Esophagus (tissue), 2 donors: ENCODE measurements around the gene SERPINB8. TPM values are rescaled to one million over a fixed set of nuclear protein-coding genes. Genes with fewer than 3 reads are reported as not detected.

Source experiments
- H3K27ac ChIP-seq, 2 donors: one replicate each; pipeline ENCODE4 v1.5.1; 2013; ENCODE audit warnings: low read depth in 2 of 2, mild to moderate bottlenecking in 2 of 2, inconsistent platforms in 1 of 2, low read length in 1 of 2, moderate library complexity in 1 of 2
- H3K27me3 ChIP-seq, 2 donors: one replicate each; pipeline ENCODE4 v1.6.1; 2013; ENCODE audit warnings: low read length in 2 of 2, control low read depth in 1 of 2, mild to moderate bottlenecking in 1 of 2; ENCODE audit not compliant: insufficient read depth in 2 of 2, control insufficient read depth in 1 of 2
- H3K36me3 ChIP-seq, 2 donors: one replicate each; pipeline ENCODE4 v1.6.1; 2013; ENCODE audit warnings: low read length in 1 of 2; ENCODE audit not compliant: control insufficient read depth in 2 of 2, insufficient read depth in 2 of 2
- H3K4me1 ChIP-seq, 2 donors: one replicate each; pipeline ENCODE4 v1.6.1; 2013; ENCODE audit warnings: low read length in 1 of 2; ENCODE audit not compliant: control insufficient read depth in 2 of 2, insufficient read depth in 2 of 2
- H3K4me3 ChIP-seq, 2 donors: one replicate each; pipeline ENCODE4 v1.5.1; 2013; ENCODE audit warnings: low read length in 2 of 2, mild to moderate bottlenecking in 2 of 2, low read depth in 1 of 2, moderate library complexity in 1 of 2
- H3K9me3 ChIP-seq, 2 donors: one replicate each; pipeline ENCODE4 v1.6.1; 2013; ENCODE audit warnings: mild to moderate bottlenecking in 2 of 2, low read depth in 1 of 2, low read length in 1 of 2, moderate library complexity in 1 of 2; ENCODE audit not compliant: control insufficient read depth in 2 of 2, insufficient read depth in 1 of 2
- WGBS, 2 donors: extraction: QIAGEN DNeasy Blood & Tissue Kit; methylation state at CpG; one replicate each; pipeline ENCODE4 v1.1.7; 2013; 5-methylcytosine and 5-hydroxymethylcytosine counted together
- polyA plus RNA-seq, 2 donors: library from polyadenylated mRNA; stranded (reverse); fragments of 200-250 nt; gene quantifications; one replicate each; pipeline ENCODE4 v1.2.3, GENCODE V29; 2013
- donor health status: healthy with polysubstance abuse.
- donor health status: Bipolar disorder and iron deficiency.

Gene SERPINB8
- polyA plus RNA-seq, 2 donors = 20.6 to 27.3 TPM

DNA sequence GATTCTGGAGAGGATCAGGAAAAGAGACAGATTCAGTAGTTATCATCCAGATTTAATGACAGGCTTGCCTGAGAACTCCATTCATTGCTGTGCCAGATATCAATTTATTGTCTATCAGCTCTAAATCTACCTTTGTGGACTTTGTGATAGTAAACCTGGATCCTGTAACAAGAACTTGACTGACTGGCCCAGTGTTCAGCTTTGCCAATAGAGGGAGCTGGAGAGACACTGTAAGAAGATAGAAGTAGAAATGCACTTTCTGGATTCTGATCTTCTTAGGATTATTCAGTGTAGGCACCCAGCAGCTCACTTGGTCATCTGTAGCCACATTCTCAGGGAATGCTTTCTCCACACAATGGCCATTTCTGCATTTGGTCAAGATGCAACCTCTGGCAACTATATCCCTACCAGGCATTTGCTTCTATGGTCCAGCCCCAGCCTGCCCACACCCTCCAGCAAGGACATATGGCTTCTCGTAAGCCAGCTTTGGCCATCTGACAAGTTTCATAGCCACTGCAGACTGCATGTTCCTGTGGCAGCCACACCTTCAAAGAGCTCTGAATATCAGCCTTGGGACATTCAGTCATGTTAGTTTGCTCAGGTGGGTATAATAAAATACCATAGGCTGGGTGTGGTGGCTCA, 6.1 kb upstream of the SERPINB8 start:
- Histone ChIP-seq H3K27ac (peak overlapping the region; percentile 29 to 67), H3K36me3 (no peaks in the 10 kb centered on the region), H3K4me3 (no peak overlapping the region), H3K4me1 (peaks cover 0 to 5% of the 10 kb centered on the region in 2 donors), H3K9me3 (no peaks in the 10 kb centered on the region), H3K27me3 (no peaks in the 10 kb centered on the region)
- WGBS, 2 donors = 31 to 49% methylated on average over 1 of the region's 1 CpG

DNA sequence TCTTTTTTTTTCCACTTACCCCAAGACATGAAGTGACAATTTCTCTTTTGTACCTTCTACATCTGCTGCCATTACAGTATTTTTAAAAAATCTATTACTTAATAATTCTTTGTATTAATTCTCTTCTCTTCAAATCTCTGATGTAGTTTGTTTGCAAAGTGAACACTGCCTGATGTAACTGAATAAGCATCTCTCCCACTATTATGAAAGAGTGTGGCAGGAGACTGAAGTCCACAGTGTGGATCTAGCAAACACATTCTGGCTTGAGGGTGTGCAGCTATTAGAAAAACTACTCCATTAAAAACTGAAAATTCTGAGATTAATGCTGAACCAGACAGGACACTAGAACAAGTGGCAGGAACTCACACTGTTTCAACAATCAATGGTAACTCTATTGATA, 5.0 kb upstream of the SERPINB8 start:
- Histone ChIP-seq H3K4me1 (peaks cover 0 to 5% of the 10 kb centered on the region in 2 donors), H3K9me3 (no peaks in the 10 kb centered on the region), H3K36me3 (no peaks in the 10 kb centered on the region), H3K27ac (no peak overlapping the region), H3K27me3 (no peaks in the 10 kb centered on the region), H3K4me3 (no peak overlapping the region)

DNA sequence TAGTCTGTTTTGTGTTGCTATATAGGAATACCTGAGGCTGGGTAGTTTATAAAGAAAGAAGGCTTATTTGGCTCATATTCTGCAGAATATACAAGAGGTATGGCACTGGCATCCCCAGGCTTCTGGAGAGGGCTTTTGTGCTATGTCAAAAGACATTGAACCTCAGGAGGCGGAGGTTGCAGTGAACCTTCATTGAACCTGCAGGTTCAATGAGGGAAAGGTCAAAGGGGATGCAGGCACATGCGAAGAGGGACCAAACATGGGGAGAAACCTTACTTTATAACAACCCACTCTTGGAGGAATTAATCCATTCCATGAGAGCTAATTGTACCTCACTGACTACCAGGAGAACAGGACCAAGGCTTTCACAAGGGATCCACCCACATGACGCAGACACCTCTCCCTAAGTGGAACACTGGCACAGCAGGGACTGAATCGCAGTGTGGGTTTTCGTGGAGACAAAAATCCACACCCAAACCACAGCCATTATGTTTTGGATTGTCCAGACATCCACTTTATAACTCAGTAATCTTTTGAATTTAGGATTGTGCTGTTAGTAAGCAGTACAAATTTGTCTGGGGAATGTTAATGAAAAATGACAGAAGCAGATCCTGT, 4.1 kb upstream of the SERPINB8 start:
- H3K27ac ChIP-seq = peak overlapping the region in 1 of 2 donors; percentile 14
- peaks cover 0 to 5% of the 10 kb centered on the region in 2 donors for H3K4me1 ChIP-seq
- no peaks in the 10 kb centered on the region for H3K9me3 ChIP-seq
- 77 to 95% methylated on average over 5 of the region's 5 CpGs for WGBS, 2 donors
- H3K27me3 ChIP-seq = no peaks in the 10 kb centered on the region
- H3K4me3 ChIP-seq = no peak overlapping the region
- H3K36me3 ChIP-seq = no peaks in the 10 kb centered on the region

DNA sequence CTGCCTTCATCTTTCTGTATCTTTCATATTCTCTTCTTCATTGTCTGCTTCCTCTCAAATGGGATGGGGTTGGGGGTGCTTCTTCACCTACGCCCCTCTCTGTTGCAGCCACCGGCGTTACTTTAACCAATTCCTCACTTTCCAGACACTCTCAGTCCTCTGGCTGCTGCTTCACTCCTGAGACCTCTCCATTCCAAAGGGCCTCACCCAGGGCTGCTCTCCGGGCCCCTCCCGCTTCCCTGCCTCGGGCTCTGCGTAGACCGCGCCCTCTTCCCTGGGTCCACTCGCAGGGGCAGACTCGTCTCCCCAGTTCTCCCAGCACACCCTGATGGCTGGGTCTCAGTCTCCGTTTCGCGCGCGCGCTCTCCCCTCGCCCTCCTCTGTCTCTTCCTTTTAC, 926 bp downstream of the SERPINB8 start:
- Histone ChIP-seq H3K9me3 (no peaks in the 10 kb centered on the region), H3K27ac (peak overlapping the region; percentile 98 to 100), H3K4me3 (peak overlapping the region; percentile 65 to 89), H3K36me3 (no peaks in the 10 kb centered on the region), H3K4me1 (peaks cover 2 to 5% of the 10 kb centered on the region in 2 donors), H3K27me3 (no peaks in the 10 kb centered on the region)
- 16 to 28% methylated on average over 18 of the region's 18 CpGs for WGBS, 2 donors

DNA sequence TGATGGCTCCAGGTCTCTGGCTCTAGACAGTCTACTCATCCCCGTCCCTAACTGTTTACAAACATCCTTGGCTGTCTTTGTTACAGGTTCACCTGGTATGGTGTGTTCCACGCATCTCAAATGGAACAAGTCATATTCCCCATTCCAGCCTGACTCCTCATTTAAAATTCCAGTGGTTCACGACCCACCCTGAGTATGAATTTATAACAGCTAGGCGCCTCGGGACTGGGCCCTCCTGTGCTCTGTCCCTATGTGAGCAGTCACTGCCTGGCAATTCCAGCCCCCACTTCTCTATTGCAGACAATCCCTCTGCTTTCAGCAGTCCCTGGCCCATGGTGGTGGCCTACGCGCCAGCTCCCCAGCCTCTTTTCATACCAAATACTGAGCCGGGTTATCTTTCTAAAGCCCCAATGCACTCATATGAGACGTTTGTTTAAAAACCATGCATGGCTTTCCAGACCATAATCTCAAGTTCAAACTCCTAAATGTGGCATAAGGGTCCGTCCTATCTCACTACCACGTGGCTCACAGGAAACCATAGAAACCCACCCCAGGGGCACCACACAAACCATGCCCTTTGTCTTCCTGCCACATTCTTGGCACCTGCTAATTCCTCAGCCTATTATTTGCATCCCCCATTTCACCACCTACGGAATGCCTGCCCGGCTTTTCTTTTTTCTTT, 1.6 kb downstream of the SERPINB8 start:
- Histone ChIP-seq H3K9me3 (no peaks in the 10 kb centered on the region), H3K4me1 (peaks cover 2 to 5% of the 10 kb centered on the region in 2 donors), H3K27ac (peak overlapping the region; percentile 98 to 100), H3K4me3 (peak overlapping the region; percentile 65 to 89), H3K36me3 (no peaks in the 10 kb centered on the region), H3K27me3 (no peaks in the 10 kb centered on the region)
- 54 to 72% methylated on average over 13 of the region's 13 CpGs for WGBS, 2 donors

DNA sequence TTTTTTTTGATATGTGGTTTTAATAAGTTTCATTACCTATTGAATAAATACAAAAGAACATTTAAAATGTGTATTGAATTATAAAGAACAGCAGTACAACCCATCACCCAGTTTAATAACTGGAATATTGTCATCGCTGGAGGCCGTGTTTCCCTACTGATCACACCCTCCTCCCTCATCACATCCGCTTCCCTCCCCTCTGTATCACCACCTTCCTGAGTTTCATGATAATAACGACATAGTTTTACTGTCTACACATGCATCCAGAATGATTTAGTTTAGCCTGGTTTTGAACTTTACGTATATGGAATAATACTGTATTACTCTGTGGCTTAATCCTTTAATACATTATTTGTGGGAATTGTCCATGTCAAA, 2.1 kb downstream of the SERPINB8 start:
- 77 to 85% methylated on average over 5 of the region's 5 CpGs for WGBS, 2 donors
- Histone ChIP-seq H3K27ac (no peak overlapping the region), H3K27me3 (no peaks in the 10 kb centered on the region), H3K36me3 (no peaks in the 10 kb centered on the region), H3K9me3 (no peaks in the 10 kb centered on the region), H3K4me1 (peaks cover 2 to 5% of the 10 kb centered on the region in 2 donors), H3K4me3 (no peak overlapping the region)

DNA sequence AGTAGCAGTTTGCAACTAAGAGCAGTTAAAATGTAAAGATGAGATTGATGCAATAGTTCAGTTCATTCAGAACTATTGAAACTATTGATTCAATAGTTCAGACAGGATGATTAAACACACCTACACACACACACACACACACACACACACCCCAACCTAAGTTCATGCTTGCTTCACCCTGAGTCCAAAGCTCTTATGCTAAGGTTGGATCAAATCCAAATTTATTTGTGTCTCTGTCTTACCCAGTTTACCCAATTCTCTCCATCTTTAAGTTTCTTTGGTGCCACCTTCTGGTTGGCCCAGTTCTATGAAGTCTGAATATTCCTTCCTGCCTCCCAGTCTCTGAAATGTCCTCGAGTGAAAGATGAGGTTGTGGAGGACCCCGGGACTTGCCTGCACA, 5.1 kb downstream of the SERPINB8 start:
- no peaks in the 10 kb centered on the region for H3K9me3 ChIP-seq
- H3K4me1 ChIP-seq = peaks cover 2 to 5% of the 10 kb centered on the region in 2 donors
- H3K27ac ChIP-seq = no peak overlapping the region
- peaks cover 0 to under 1% of the 10 kb centered on the region in 2 donors for H3K36me3 ChIP-seq
- 32 to 51% methylated on average over 2 of the region's 2 CpGs for WGBS, 2 donors
- no peaks in the 10 kb centered on the region for H3K27me3 ChIP-seq
- H3K4me3 ChIP-seq = no peak overlapping the region

DNA sequence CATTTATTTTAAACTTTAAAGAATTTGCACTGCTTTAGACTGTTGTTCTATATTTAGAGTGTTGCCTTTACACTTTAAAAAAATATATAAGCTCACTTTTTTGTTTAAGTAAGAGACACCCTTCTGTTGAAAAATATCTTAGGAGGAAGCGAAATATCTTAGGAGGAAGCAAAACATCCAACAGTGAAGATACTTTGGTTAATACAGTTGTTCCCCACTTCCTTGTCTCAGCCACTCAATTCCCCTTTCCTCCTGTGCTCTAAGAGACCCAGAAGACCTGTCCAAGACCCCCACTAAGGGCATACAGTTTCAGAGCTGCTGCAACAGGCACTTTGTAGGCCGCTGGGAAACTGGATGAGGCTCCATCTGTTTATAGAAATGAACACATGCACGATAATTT, 5.7 kb downstream of the SERPINB8 start:
- WGBS, 2 donors = 67 to 81% methylated on average over 3 of the region's 3 CpGs
- Histone ChIP-seq H3K27me3 (no peaks in the 10 kb centered on the region), H3K27ac (no peak overlapping the region), H3K4me3 (no peak overlapping the region), H3K9me3 (no peaks in the 10 kb centered on the region), H3K4me1 (peaks cover 2 to 5% of the 10 kb centered on the region in 2 donors), H3K36me3 (peaks cover 0 to 5% of the 10 kb centered on the region in 2 donors)

DNA sequence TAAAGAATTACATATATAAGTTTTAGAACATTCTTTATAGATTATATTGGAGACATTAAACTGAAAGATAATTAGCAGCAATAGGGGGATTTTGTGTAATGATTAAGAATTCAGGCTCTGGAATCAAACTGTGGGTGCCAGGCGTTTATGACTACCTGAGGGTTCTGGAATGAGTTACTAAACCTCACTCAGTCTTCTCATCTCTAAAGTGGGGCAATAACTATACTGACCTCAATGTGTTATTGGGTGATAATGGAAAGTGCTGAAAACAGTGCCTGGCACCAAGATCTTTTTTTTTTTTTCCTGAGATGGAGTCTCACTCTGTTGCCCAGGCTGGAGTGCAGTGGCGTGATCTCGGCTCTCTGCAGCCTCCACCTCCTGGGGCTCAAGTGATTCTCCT, 7.2 kb downstream of the SERPINB8 start:
- Histone ChIP-seq H3K27me3 (no peaks in the 10 kb centered on the region), H3K4me3 (no peak overlapping the region), H3K4me1 (no peaks in the 10 kb centered on the region), H3K9me3 (no peaks in the 10 kb centered on the region), H3K36me3 (peaks cover 6 to 10% of the 10 kb centered on the region in 2 donors), H3K27ac (no peak overlapping the region)
- 85 to 94% methylated on average over 3 of the region's 3 CpGs for WGBS, 2 donors
